Astrocyte of the cerebellum (primary cell): ENCODE results near the gene PRR19.

Experiments
- DNase-seq: peaks from one replicate; pipeline ENCODE4 v3.0.0-alpha.2; 2011; ENCODE audit warnings: low read depth
- H3K4me3 ChIP-seq: 2 replicates; pipeline ENCODE4 v1.5.1; 2011; ENCODE audit warnings: mild to moderate bottlenecking, low read depth, low read length, moderate library complexity
- in situ Hi-C: cut with HindIII; loops from 2 replicates; pipeline ENCODE4 v1.10.0; 2017; ENCODE audit warnings: low sequenced_read_pairs
- TF ChIP-seq, protein P1 (sequence below): IDR thresholded peaks from 2 replicates; pipeline ENCODE4 v1.5.1; 2012; ENCODE audit warnings: low read length, low read depth, moderate library complexity, mild to moderate bottlenecking; ENCODE audit errors: missing control alignments

The PRR19 gene

DNA sequence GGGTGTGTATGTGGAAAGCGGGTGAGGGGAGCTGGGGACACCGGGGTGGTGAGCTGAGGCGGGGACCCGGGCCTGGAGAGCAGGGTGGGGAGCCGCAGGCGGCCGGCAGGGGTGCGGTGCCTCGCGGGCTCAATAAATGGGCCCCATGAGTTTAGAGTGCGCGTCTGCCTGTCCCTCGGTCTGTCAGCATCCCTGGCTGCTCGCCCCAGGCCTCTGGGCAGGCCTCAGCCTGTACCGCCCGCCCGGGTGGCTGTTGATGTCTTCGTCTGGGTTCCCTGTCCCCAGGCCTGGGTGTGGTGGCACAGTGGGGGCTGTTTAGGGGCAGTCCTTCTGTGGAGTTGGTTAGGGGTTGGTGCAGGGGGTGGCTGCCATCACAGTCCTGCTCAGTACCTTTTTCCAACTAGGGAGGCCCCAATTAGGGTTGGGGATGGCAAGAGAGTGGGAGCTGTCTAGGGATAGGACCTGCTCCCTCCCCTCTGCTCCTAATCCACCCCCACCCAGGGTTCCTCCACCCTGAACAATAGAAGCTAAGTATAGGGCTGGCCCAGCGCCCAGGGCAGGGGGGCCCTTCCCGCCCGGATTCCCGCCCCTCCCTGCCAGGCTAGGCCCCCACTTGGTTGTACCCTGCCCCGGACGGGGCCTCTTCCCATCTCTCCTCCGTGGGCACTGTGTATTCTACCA, 20.6 kb upstream of the PRR19 start:
- DNase-seq: no peak
- H3K4me3 ChIP-seq: peak overlapping the region; percentile 75
- in situ Hi-C loops: no loop called here

DNA sequence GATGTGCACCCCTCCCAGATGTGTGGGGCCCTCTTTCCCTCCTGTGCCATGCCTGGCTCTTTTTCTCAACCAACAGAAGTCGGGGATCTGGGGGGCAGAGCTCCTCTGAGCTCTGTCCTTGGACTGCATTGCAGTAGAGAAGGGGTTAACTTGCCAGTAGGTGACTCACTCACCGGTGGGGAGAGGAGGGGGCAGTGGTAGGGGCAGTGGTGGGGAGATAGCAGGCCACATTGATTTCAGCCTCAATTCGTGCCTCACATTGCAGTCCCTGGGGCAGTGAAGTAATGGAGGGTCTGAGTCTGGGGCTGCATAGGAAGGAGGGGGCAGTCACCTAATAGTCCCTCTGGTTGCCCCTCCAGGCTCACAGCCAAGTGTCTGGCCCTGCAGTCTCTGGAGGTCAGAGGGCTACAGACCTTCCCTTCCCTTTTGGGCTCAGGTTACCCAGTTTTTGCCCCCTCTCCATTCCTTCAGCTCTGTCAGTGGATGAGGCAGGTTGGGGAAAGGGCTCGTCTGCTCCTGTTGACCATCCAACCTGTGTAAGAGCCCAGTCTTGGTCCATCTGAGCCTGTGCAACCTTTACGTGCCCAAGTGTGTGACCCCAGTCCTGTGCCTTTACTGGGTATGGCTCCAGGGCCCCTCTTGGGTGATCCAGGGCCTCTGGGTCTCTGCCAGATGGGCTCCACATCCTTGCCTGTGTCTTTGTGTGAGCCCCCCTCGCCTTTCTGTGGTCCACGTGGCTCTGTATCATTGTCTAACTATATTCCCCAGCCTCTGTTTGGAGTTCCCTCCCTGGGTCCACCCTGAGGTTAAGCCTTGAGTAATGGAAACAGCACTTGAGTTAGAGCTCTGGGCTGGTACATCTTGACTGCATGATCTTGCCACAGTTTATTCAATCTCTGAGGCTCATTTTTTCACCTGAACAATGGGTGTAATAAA, 19.8 kb upstream of the PRR19 start:
- H3K4me3 ChIP-seq: peak overlapping the region; percentile 75
- TF ChIP-seq, protein P1, sequence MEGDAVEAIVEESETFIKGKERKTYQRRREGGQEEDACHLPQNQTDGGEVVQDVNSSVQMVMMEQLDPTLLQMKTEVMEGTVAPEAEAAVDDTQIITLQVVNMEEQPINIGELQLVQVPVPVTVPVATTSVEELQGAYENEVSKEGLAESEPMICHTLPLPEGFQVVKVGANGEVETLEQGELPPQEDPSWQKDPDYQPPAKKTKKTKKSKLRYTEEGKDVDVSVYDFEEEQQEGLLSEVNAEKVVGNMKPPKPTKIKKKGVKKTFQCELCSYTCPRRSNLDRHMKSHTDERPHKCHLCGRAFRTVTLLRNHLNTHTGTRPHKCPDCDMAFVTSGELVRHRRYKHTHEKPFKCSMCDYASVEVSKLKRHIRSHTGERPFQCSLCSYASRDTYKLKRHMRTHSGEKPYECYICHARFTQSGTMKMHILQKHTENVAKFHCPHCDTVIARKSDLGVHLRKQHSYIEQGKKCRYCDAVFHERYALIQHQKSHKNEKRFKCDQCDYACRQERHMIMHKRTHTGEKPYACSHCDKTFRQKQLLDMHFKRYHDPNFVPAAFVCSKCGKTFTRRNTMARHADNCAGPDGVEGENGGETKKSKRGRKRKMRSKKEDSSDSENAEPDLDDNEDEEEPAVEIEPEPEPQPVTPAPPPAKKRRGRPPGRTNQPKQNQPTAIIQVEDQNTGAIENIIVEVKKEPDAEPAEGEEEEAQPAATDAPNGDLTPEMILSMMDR: no peak
- in situ Hi-C loops: no loop called here
- DNase-seq: no peak

More for the DNA sequence above, 20.6 kb upstream of the PRR19 start:
- TF ChIP-seq, protein P1: no peak

DNA sequence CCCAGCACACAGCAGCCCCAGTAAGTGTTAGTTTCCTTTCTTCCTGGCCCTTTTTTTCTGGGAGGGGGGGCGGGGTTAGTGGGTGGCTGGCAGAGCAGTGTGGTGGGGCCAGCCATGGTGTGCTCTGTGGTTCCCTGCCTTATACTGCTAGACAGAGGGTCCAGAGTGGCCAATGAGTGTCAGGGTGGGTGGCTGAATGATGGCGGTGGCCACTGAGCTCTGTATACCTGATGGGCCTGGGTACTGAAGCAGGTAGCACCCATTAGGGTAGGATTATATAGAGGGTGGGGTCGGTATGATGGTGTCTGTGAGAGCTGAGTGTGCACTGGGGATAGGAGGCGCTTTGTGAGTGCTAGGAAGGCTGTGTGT, 19.1 kb upstream of the PRR19 start:
- no peak for DNase-seq
- in situ Hi-C loops: no loop called here
- H3K4me3 ChIP-seq: no peak overlapping the region
- TF ChIP-seq, protein P1: no peak

DNA sequence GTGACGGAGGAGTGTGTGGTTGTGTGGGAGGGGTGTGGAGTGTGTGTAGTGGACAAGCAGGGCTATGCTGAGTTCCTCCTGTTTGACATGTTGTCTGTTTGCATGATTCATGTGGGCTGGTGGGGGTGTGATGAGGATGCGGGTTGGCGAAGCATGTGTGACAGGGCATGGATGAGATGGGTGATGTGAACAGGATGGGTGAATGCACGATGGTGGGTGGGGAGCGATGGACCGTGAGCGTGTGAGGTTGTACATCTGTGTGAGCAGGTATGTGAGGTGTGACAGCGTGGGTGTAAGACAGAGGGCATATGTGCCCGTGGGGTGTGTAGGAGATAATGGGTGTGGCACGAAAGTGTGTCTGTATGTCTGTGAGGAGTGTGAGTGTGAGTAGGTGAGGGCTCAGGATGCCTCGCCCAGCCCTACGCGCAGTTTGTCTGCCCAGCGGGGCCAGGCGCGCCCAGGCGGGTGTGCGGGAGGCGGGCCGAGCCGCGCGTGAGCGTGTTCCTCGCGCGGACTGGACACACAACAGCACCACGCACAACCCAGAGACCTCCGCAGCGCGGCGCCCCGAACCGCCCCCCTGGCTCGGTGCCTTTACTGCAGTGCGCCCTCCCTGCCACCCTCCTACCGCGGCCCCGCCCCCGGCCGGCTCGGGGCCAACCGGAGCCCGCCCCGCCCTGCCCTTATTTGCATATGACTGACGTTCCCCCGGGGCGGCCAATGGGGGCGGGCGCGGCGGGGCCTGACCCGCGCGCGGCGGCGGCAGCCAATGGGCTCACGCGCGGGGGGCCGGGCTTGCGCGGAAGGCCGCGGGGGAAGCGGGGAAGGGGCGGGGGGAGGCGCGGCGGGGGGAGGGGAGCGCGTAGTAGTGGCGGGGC, 18.5 kb upstream of the PRR19 start:
- TF ChIP-seq, protein P1: no peak
- peak overlapping the region; percentile 28 for H3K4me3 ChIP-seq
- in situ Hi-C loops: no loop called here
- DNase-seq: peak; percentile 75

DNA sequence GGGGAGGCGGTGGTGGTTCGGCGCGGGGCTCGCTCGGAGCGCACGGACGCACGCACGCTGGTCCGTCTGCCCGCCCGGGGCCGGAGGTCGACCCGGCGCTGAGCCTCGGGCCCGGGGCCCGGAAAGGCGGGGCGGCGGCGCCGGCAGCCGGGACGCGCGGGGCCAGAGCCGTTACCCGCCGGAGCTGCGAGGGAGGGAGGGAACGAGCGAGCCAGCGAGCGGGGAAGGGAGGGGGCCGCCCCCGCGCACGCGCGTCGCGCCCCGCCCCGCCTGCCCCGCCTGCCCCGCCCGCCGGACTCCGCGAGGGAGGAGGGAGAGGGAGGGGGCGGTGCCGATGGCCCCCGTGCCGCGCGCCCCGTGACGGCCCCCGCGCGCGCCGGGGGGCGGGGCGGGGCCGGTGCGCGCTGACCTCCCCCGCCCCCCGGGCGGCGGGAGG, 17.8 kb upstream of the PRR19 start:
- in situ Hi-C loops: no loop called here
- TF ChIP-seq, protein P1: no peak
- peak; percentile 41 for DNase-seq
- peak overlapping the region; percentile 24 for H3K4me3 ChIP-seq
